ENCODE measurements around the gene CDC73. TPM values are rescaled to one million over a fixed set of nuclear protein-coding genes. Genes with fewer than 3 reads are reported as not detected.
"Not testable (repeated sequence)": the region's sequence is repeated elsewhere in the genome, so short reads cannot be mapped to it uniquely, and the experiment has no call there.

CDC73 gene
- total RNA-seq, 4 donors from 2014 or later = 45.4 to 66.9 (median 46.0) TPM

DNA sequence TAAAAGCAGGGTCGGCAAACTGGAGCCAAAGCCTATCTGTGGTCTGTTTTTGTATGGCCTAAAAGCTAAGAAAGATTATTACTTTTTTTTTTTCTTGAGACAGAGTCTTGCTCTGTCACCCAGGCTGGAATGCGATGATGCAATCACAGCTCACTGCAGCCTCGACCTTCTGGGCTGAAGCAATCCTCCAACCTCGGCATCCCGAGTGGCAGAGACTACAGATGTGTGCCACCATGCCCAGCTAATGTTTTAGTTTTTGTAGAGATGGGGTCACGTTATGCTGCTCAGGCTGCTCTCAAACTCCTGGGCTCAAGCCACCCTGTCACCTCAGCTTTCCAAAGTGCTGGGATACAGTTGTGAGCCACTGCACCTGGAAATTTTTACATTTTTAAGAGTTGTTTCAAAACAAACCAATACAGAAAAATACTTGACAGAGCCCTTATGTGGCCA lies 10.2 kb upstream of the CDC73 start:
- no peaks in the 10 kb centered on the region for H3K9me3 ChIP-seq
- H3K36me3 ChIP-seq = no peaks in the 10 kb centered on the region
- H3K4me1 ChIP-seq = peaks cover 20 to 39% (median 30%) of the 10 kb centered on the region in 4 donors
- no peak overlapping the region for H3K4me3 ChIP-seq
- TF ChIP-seq POLR2AphosphoS5 (IDR thresholded peaks at IDR 0.05) = peak; percentile 64 to 69
- TF ChIP-seq, protein P1, sequence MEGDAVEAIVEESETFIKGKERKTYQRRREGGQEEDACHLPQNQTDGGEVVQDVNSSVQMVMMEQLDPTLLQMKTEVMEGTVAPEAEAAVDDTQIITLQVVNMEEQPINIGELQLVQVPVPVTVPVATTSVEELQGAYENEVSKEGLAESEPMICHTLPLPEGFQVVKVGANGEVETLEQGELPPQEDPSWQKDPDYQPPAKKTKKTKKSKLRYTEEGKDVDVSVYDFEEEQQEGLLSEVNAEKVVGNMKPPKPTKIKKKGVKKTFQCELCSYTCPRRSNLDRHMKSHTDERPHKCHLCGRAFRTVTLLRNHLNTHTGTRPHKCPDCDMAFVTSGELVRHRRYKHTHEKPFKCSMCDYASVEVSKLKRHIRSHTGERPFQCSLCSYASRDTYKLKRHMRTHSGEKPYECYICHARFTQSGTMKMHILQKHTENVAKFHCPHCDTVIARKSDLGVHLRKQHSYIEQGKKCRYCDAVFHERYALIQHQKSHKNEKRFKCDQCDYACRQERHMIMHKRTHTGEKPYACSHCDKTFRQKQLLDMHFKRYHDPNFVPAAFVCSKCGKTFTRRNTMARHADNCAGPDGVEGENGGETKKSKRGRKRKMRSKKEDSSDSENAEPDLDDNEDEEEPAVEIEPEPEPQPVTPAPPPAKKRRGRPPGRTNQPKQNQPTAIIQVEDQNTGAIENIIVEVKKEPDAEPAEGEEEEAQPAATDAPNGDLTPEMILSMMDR (IDR thresholded peaks at IDR 0.05) = no peak
- 37% methylated on average over 6 of the region's 6 CpGs for WGBS
- intact Hi-C loops (cut with DNase I) = loop anchor here (10.0 kb wide), 1 partner anchor 507 kb away; no protein-coding TSS in a partner anchor
- peak overlapping the region; percentile 30 to 57 (median 54) for H3K27ac ChIP-seq (replicated peaks in 1 of 4)
- no peaks in the 10 kb centered on the region for H3K27me3 ChIP-seq
- DNase-seq (ENCODE audit: extremely low spot score) = no peak

DNA sequence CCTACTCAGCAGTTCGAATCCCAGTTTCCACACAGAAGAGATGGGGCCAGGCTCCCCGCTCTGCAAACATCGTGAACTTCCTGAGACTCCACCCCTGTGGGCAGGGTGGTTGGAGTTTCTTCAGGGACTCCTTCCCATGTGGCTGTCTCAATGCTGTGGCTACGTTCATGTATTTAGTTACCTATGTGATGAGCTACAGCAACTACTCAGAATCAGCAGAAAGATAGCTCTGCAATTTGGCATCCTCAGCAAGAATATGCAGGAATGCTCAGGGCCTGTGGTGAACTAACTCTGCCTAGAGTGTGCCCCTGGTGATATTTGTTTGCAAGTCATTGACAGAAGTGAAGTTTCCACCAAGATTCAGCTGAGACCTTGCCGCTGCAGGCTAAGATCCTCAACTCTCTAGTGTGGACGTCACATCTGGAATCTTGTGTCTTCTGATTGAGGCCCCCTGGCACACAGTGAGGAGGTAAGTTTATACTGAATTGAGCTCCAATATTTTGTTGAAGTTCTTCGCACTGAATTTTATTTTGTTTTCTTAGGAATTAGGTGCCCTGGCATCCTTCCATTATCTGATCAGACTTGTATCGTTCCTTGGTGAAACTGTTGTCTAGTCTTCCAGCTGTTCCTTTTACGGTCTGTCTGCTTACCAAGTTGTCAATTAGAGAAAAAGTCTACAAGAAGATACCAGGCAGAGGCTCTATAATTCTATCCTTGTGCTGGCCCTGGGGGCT lies 8.4 kb upstream of the CDC73 start:
- DNase-seq (ENCODE audit: extremely low spot score) = no peak
- WGBS = 78% methylated on average over 9 of the region's 9 CpGs
- H3K36me3 ChIP-seq = no peaks in the 10 kb centered on the region
- no peak overlapping the region for H3K4me3 ChIP-seq
- no peaks in the 10 kb centered on the region for H3K27me3 ChIP-seq
- TF ChIP-seq POLR2A (IDR thresholded peaks at IDR 0.05; ENCODE audit: low read depth) = no peak
- no peak for TF ChIP-seq EP300 (IDR thresholded peaks at IDR 0.05)
- TF ChIP-seq, protein P1 (IDR thresholded peaks at IDR 0.05) = no peak
- no peak for TF ChIP-seq POLR2AphosphoS5 (IDR thresholded peaks at IDR 0.05)
- intact Hi-C loops (cut with DNase I) = loop anchor here (10.0 kb wide), 1 partner anchor 509 kb away; no protein-coding TSS in a partner anchor
- H3K4me1 ChIP-seq = peaks cover 20 to 39% (median 30%) of the 10 kb centered on the region in 4 donors
- peak overlapping the region in 2 of 4 donors; percentile 26 to 39 for H3K27ac ChIP-seq (replicated peaks in 1 of 4)
- no peaks in the 10 kb centered on the region for H3K9me3 ChIP-seq

GRCh38 chr1:193113992-193114332 lies 7.9 kb upstream of the CDC73 start:
- H3K9me3 ChIP-seq = no peaks in the 10 kb centered on the region
- DNase-seq (ENCODE audit: extremely low spot score) = no peak
- peak overlapping the region in 2 of 4 donors; percentile 26 to 39 for H3K27ac ChIP-seq (replicated peaks in 1 of 4)
- peaks cover 20 to 39% (median 30%) of the 10 kb centered on the region in 4 donors for H3K4me1 ChIP-seq
- H3K36me3 ChIP-seq = no peaks in the 10 kb centered on the region
- intact Hi-C loops (cut with DNase I) = loop anchor here (10.0 kb wide), 1 partner anchor 509 kb away; no protein-coding TSS in a partner anchor
- no peak overlapping the region for H3K4me3 ChIP-seq
- TF ChIP-seq, protein P1 (IDR thresholded peaks at IDR 0.05) = no peak
- TF ChIP-seq POLR2AphosphoS5 (IDR thresholded peaks at IDR 0.05) (no peak), EP300 (IDR thresholded peaks at IDR 0.05) (no peak), POLR2A (IDR thresholded peaks at IDR 0.05; ENCODE audit: low read depth) (no peak)
- H3K27me3 ChIP-seq = no peaks in the 10 kb centered on the region

- Histone ChIP-seq H3K36me3 (no peaks in the 10 kb centered on the region), H3K4me3 (no peak overlapping the region), H3K9me3 (no peaks in the 10 kb centered on the region), H3K4me1 (peaks cover 20 to 39% (median 30%) of the 10 kb centered on the region in 4 donors), H3K27me3 (no peaks in the 10 kb centered on the region), H3K27ac (replicated peaks in 1 of 4) (peak overlapping the region in 3 of 4 donors; percentile 26 to 39 (median 34))
- DNase-seq (ENCODE audit: extremely low spot score) = no peak
- intact Hi-C loops (cut with DNase I) = loop anchor here (10.0 kb wide), 1 partner anchor 510 kb away; no protein-coding TSS in a partner anchor
- 66% methylated on average over 6 of the region's 6 CpGs for WGBS
- TF ChIP-seq POLR2A (IDR thresholded peaks at IDR 0.05; ENCODE audit: low read depth) = no peak
Observed at GRCh38 chr1:193114485-193115095, 7.2 kb upstream of the CDC73 start.

DNA sequence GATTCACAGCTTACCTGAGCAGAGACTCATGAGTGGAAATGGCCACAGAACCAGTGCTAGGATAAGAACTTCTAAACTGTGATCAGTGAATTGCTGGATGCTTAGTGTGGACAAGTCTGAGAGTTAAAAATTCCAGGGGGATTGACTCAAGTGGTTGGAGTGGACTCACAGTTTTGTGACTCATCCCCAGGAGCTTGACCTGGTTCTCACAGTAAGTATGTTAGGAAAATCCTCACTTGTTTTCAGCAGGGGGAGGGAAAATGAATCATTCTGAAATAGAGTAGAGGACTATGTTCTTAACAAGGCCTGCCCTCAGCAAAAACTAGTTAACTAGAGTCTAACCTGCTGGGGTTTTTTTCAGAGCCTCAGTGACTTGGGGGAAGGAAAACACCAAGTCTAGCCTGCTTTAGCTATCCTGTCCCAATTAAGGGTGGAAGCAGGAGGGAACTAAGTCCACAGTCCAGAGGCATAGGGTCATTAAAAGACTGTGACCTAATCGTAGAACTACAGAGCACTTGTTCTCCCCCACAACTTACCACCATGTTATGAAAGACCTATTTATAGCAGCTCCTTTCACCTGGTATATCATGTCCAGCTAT lies 6.1 kb upstream of the CDC73 start:
- Histone ChIP-seq H3K27ac (replicated peaks in 1 of 4) (peak overlapping the region; percentile 60 to 75 (median 70)), H3K9me3 (no peaks in the 10 kb centered on the region), H3K36me3 (no peaks in the 10 kb centered on the region), H3K4me1 (peaks cover 20 to 39% (median 30%) of the 10 kb centered on the region in 4 donors), H3K4me3 (no peak overlapping the region), H3K27me3 (no peaks in the 10 kb centered on the region)
- intact Hi-C loops (cut with DNase I) = loop anchor here (10.0 kb wide), 1 partner anchor 511 kb away; no protein-coding TSS in a partner anchor
- WGBS = 39% methylated on average over 1 of the region's 1 CpG
- TF ChIP-seq POLR2AphosphoS5 (IDR thresholded peaks at IDR 0.05) (peak; percentile 43 to 65), POLR2A (IDR thresholded peaks at IDR 0.05; ENCODE audit: low read depth) (no peak)
- DNase-seq (ENCODE audit: extremely low spot score) = no peak

- peaks cover 14 to 27% (median 25%) of the 10 kb centered on the region in 4 donors for H3K4me1 ChIP-seq
- not testable (repeated sequence) for DNase-seq (ENCODE audit: extremely low spot score); H3K9me3 ChIP-seq; H3K27ac ChIP-seq (replicated peaks in 1 of 4); H3K4me3 ChIP-seq; H3K27me3 ChIP-seq; H3K36me3 ChIP-seq
- intact Hi-C loops (cut with DNase I) = loop anchor here (10.0 kb wide), 1 partner anchor 512 kb away; no protein-coding TSS in a partner anchor
- WGBS = 94% methylated on average over 6 of the region's 6 CpGs
Observed at GRCh38 chr1:193117167-193117566, 4.7 kb upstream of the CDC73 start.
